ENCODE results near the gene PDPN.

PDPN gene

DNA sequence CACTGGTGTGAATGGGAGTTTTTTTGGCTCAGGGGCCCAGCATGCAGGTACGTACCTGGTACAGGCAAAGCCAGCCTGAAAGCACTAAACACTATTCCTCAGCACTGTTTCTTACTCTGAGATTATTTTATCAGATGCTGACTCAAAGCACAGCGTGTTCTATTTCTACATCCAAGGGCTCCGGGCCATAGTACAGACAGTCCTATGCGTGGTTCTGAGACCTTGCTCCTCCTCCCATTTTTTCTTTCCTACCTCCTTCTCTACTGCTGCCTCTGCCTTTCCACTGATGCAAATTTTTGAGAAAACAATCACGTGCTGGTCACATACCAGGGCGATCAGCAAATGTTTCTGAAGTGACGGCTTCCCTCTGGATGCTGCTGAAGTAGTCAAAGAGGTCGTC lies 36.3 kb downstream of the PDPN start:
- no peak for DNase-seq

DNA sequence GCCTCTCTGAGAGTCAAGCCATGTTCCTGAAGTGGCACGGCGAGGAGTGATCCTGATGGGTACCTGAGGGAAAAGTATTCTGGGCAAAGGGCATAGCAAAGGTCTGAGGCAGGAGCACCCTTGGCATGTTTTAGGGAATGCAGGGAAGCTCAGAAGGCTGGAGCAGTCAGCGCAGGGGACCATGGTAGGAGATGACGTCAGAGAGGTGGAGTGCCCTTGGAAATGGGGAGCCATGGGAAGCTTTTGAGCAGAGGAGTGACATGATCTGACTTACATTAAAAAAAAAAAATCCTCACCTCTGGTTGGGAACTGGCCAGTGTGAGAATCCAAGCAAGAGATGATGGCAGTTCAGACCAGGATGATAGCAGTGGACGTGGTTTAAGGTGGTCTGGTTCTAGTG lies 37.2 kb downstream of the PDPN start:
- no peak for DNase-seq

DNA sequence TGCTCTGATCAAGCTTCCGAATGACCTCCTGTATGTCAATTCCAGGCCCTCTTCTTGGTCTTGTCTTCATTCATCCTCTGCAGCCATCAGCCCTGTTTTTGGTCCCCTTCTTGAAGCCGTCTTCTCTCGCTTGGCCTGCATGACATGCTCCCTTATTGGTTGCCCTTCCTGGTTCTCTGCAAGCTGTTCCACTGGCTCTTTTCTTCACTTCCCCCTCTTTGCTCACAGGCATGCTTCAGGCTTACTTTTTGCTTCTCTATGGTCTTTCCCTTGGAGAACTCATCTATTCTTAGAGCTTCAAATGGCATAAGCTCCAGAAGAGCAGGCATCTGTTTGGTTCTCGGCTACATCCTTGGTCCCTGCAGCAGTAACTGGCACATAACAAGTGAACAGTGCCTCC lies 38.8 kb downstream of the PDPN start:
- no peak for DNase-seq

DNA sequence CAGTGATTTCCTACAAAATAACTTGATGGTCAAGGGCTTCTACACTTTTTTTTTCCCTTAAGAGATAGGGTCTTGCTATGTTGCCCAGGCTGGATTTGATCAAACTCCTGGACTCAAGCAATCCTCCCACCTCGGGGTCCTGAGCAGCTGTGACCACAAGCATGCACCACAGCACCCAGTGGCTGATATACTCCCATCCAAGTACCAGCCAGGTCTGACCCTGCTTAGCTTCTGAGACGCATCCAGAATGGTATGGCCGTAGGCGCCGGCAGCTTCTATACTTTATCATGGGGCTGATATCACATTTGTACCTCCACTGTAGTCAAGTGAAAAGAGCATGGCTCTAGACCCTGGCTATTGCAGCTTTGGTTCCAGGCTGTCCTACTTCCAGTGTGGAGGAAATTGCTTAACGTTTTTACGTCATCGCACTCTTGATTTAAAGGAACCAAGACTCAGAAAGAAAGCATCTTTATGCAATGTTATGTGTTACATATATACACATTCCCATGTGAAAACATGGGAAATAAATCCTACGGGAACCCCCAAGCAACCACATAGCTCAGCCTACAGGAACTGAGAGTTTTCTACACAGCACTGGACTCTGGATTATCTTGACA lies 39.5 kb downstream of the PDPN start:
- no peak for DNase-seq

DNA sequence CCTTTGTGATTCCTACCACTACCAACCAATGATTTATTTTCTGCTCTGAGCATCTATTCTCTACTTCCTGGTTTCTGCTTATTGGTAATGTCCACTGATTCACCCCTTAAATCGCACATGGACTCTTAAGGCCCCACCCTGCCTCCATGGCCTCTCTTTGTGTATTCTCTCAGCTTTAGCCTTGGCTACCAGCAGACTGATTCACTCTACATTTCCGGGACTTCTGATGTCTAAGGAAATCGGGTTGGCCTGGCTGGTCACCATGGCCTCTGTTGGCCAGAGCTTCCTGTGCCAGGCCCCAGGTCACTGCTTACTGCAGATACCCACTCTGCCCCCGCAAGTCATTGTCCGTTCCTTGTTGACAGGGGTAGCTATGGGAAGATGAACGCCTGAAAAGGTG lies 40.9 kb downstream of the PDPN start:
- DNase-seq, result no peak

DNA sequence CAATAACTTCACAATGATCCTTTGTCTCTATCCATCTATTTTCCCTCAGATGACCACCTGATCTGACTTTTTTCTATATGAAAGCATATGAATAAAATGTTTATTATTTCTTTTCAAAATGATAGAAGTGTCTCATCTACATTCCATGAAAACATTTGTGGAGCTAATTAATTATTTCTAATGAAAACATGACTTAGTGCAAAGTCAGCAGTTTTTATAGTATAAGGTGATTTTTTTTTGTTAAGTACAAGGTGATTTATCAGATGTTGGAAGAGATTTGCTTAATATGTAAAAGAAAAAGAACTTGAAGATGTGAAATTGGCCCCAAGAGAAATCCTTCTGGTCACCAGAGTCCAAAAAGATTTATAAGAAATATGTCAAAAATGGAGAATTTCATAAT lies 43.5 kb downstream of the PDPN start:
- DNase-seq, result no peak

DNA sequence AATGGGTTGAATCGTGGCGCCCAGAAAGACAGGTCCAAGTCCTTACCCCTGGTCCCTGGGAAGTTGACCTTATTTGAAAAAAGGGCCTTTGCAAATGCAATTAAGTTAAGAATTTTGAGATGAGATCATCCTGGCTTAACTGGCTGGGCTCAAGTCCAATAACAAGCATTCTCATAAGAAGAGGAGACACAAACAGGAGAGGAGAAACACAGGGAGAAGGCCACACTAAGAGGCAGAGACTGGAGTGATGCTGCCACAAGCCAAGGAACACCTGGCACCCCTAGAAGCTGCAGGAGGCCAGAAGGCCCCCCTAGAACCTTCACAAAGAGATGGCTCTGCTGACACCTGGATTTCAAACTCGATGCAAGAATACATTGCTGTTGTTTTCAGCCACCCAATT lies 44.6 kb downstream of the PDPN start:
- DNase-seq, result no peak

DNA sequence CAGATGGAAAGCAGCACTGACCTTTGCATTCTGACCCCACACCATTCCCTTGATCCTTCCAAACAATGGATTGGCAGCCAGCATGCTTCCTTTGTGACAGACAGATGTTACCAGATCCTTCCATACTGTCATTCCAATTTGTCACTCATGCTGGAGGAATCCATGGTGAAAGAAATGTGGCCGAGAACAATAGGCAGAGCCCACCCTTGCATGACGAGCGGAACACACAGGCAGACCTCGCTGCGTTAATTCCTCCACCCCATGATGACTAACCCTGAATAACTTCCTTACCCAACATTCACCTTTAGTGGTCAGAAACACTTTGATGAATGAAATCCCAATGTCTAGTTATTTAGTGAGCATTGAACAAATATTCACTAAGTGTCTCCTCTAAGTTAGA lies 45.1 kb downstream of the PDPN start:
- no peak for DNase-seq

DNA sequence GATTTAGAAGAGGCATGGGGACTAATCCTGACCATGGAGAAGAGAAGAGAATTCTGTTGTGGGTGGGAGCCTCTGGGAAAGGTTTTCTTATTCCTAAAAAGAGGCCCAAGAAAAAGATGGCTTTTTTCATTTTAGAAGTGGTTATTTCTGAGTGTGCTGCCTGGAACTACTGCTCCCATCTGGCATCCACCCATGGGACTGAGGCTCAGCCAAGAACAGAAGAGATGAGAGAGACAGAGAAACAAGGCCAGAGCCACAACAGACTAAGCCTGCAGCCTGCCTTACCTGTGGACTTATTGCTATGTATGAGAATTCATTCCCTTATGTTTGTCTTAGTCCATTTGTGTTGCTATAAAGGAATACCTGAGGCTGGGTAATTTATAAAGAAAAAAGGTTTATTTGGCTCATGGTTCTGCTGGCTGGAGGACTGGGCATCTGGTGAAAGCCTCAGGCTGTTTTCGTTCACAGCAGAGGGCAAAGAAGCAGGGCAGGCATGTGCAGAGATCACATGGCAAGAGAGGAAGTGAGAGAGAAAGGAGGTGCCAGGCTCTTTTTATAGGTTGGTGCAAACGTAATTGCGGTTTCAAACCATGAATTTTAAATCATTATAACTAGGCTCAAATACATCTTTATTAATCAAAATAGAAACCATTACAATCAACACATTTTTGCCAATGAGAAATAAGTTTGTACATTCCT lies 58.8 kb downstream of the PDPN start:
- DNase-seq, result no peak

DNA sequence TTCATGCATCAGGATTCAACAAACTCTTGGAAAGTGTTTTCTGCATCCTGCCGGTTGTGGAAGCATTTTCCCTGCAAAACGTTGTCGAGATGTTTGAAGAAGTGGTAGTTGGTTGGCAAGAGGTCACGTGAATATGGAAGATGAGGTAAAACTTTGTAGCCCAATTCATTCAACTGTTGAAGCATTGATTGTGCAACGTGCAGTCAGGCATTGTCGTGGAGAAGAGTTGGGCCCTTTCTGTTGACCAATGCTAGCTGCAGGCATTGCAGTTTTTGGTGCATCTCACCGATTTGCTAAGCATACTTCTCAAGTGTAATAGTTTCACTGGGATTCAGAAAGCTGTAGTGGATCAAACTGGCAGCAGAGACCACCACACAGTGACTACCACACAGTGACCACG lies 59.4 kb downstream of the PDPN start:
- no peak for DNase-seq

DNA sequence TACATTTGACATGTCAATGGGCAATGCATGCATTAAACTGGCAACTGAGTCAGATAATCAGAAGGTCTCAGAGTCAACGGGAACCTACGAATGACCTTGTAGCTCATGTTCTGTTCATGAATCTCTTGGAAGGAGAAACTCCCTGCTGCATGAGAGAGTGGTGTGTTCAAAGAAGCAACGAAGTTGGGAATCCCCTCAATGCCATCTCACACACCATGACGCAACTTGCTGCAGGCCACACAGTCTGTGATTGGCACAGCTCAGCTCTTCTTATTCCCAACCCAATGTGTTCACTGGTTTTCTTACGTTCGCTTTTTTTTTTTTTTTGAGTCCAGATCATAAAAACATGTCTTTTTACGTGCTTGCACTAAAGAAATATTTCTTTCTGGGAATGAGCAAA lies 62.9 kb downstream of the PDPN start:
- DNase-seq, result no peak

DNA sequence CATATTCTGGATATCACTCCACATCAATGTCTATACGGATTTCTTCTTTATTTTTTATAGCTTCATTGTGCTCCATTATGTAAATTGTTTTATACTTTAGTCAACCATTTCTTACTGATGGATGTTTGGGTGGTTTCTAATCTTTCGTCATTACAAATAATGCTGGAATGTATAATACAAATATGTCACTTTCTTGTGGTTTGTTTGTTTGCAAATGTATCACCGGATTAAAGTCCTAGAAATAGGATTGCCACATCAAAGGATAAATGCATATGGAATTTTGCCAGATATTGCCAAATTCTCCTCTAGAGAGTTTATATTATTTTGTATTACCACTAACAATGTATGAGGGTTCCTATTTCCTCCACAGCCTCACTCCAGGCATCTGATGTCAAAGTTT lies 67.6 kb downstream of the PDPN start:
- DNase-seq, result no peak

DNA sequence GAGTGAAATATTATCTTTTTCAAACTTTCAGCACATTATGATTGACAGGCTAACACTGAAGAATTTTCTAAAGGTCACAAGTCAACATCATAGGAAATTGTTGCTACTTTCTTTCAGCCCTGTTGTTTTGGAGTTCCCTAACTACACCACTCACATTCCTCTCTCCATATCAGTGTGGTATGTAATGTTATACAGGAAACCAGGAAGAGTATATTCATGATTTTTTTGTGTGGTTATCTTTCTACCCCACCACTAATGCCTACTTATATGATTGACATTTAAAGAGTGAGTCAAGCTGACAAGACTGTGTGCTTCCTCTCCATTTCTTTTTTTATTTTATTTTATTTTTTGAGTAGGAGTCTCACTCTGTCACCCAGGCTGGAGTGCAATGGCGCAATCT lies 68.6 kb downstream of the PDPN start:
- DNase-seq, result no peak

DNA sequence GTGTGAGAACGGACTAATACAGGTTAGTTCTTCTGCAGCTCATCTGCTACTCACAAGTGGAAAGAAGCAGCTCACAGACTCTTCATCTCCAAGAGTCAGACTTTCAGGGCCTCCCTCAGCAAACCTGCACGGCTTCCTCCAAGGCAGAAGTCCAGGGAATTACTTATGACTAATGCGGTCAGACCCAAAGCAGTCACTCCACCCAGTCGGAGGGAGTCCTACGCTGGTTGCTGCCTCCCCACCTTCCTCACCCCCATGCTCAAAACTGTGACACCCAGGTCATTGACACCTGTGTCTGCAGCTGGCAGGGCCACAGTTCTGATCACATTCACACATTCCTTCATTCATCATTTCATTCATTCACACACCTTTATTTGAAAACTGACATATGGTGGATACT lies 77.9 kb downstream of the PDPN start:
- DNase-seq, result no peak

DNA sequence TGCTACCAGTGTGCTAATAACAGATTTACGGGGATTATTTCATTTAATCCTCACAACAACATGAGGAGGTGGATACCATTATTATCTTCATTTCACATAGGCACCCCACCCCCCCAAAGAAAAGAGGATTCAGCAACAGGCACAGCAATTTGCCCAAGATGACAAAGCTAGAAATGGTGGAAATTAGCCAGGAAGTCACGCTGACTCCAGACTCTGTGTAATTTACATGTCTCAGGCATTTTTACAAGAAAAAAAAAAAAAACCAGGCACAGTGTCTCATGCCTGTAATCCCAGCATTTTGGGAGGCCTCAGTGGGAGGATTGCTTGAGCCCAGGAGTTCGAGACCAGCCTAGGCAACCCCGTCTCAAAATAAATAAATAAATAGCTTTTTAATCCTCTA lies 78.9 kb downstream of the PDPN start:
- DNase-seq, result no peak

DNA sequence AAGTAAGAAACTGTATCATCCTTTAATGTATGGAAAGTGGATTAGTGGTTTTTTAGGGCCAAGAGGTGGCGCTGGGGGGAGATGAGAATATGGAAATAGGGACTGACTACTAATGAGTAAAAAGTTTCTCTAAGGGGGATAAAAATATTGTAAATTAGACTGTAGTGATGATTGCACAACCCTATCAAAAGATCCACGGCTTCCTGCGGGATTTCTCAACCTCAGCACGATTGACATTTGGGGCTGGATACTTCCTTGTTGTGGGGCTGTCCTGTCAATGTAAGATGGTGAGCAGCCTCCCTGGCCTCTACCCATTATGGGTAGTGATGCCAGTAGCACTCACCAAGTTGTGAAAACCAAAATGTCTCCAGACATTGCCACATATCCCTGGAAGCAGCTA lies 80.3 kb downstream of the PDPN start:
- no peak for DNase-seq

DNA sequence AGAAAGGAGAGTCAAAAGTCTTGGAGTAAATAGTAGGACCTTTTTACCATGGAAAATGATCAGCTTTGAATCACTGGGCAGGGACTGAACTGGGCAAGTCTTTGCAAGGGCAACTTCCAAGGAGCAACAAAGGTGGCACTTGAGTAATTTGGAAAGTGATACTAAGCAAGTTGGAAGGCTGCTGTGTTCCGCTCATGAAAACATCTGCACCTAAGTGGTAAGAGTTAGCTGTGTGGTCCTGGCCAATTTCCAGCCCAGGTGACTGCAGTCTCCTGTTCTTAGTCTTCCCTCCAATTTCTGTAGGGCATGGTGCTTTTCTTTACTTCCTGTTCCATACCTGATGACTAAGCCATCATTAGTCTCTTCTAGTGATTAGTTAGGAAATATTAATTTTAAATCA lies 80.8 kb downstream of the PDPN start:
- DNase-seq, result no peak

DNA sequence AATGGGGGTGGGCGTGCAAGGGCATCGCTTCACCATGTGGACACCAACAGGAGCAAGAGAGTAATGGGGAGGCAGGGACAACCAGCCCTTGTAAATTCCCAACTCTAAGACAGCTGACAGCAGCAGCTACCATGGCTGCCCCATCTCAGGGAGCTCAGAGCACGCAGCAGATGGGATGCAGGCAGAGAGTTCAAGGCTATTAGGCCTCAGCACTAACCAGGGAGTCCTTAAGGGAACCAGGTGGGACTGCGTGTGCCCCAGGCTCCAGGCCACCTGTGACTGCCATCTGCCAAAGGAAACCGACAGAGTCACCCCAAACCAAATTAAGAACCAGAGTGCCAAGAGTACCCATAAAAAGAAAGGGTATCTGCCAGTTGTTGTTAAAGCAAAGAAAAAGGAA lies 82.7 kb downstream of the PDPN start:
- no peak for DNase-seq
